Panc1 (cell line): ENCODE results near the gene MEOX2. TPM values are rescaled to one million over a fixed set of nuclear protein-coding genes. Genes with fewer than 3 reads are reported as not detected.

Experiments used
- ATAC-seq: fragments of 200-7000 bp; cut with Tn5 transposase; 2 replicates; pipeline ENCODE4 v1.9.1; 2020; ENCODE audit warnings: mild to moderate bottlenecking, moderate library complexity
- BruUV-seq: library from RNA; stranded (reverse); fragments of 400-500 nt; replicated peaks from 2 replicates; lab custom pipeline; 2021; lab: Mats Ljungman, UMichigan
- CTCF ChIA-PET: fragments of 300-600 bp; sonication (Branson Sonifier 250); formaldehyde crosslinking; loops from one replicate; lab custom pipeline; 2022; ENCODE audit warnings: antibody characterized with exemption; lab: Charles Lee
- POLR2A ChIA-PET: fragments of 300-600 bp; sonication (Branson Sonifier 250); formaldehyde crosslinking; loops from one replicate; lab custom pipeline; 2022; ENCODE audit warnings: antibody characterized with exemption; lab: Charles Lee
- DNase-seq: peaks from one replicate; pipeline ENCODE4 v3.0.0-alpha.2; 2010; ENCODE audit warnings: low read depth, low spot score
- H3K27ac ChIP-seq: 2 replicates; pipeline ENCODE4 v1.5.1; 2011; ENCODE audit warnings: mild to moderate bottlenecking, low read length, inconsistent platforms
- H3K27me3 ChIP-seq: fragments of 200-500 bp; sonication (Bioruptor generic); 2 replicates; pipeline ENCODE4 v1.6.0; 2014; ENCODE audit warnings: low read length, inconsistent platforms; ENCODE audit not compliant: control insufficient read depth, insufficient read depth
- H3K36me3 ChIP-seq: fragments of 200-500 bp; sonication (Bioruptor generic); 2 replicates; pipeline ENCODE4 v1.5.1; 2014; ENCODE audit warnings: inconsistent platforms, mild to moderate bottlenecking, low read length, moderate library complexity; ENCODE audit not compliant: control insufficient read depth, insufficient read depth
- H3K4me1 ChIP-seq: 2 replicates; pipeline ENCODE4 v1.5.1; 2011; ENCODE audit warnings: inconsistent platforms, mild to moderate bottlenecking, low read length, moderate library complexity; ENCODE audit not compliant: control insufficient read depth, insufficient read depth
- H3K4me3 ChIP-seq, 2 experiments: 2 replicates each; pipeline ENCODE4 v1.5.1; 2011 to 2012; ENCODE audit warnings: low read depth in 2 of 2, low read length in 2 of 2, mild to moderate bottlenecking in 2 of 2, inconsistent platforms in 1 of 2, moderate library complexity in 1 of 2
- H3K9me3 ChIP-seq: fragments of 200-500 bp; sonication (Bioruptor generic); 2 replicates; pipeline ENCODE4 v1.5.1; 2014; ENCODE audit warnings: low read depth, mild to moderate bottlenecking, inconsistent platforms, low read length, moderate library complexity; ENCODE audit not compliant: control insufficient read depth, insufficient read depth
- CTCF ChIP-seq: fragments of 450-650 bp; IDR thresholded peaks from 2 replicates; pipeline ENCODE4 v1.5.1; 2017; ENCODE audit warnings: mild to moderate bottlenecking
- POLR2AphosphoS5 ChIP-seq: IDR thresholded peaks from 2 replicates; pipeline ENCODE4 v1.6.1; 2012; ENCODE audit warnings: mild to moderate bottlenecking, low read depth, low read length, moderate library complexity
- REST ChIP-seq, 2 experiments: IDR thresholded peaks; 2 replicates each; pipeline ENCODE4 v1.6.1; 2011 to 2012; ENCODE audit warnings: low read depth in 2 of 2, control low read depth in 1 of 2, low read length in 1 of 2, mild to moderate bottlenecking in 1 of 2, moderate library complexity in 1 of 2; ENCODE audit not compliant: insufficient read depth in 1 of 2
- SIN3A ChIP-seq: IDR thresholded peaks from 2 replicates; pipeline ENCODE4 v1.6.1; 2012; ENCODE audit warnings: low read depth, mild to moderate bottlenecking, low read length, moderate library complexity, borderline replicate concordance; ENCODE audit not compliant: insufficient read depth
- TCF7L2 ChIP-seq: IDR thresholded peaks from 2 replicates; pipeline ENCODE4 v1.6.1; 2011; ENCODE audit warnings: mild to moderate bottlenecking, low read depth, low read length, inconsistent platforms
- in situ Hi-C: cut with HindIII; loops from 2 replicates; pipeline ENCODE4 v1.10.0; 2016; ENCODE audit warnings: low sequenced_read_pairs, low pct_unique_long_range_greater_than_20kb
- intact Hi-C: fragments of 100-400 bp; cut with micrococcal nuclease; formaldehyde crosslinking; loops from one replicate; pipeline ENCODE4 v1.10.0; 2022; ENCODE audit not compliant: unreplicated experiment
- total RNA-seq: library from RNA; stranded (reverse); gene quantifications from one replicate; pipeline ENCODE4 v1.2.1, GENCODE V29; 2021; ENCODE audit not compliant: unreplicated experiment

Gene MEOX2
- total RNA-seq, 1 experiment from 2014 or later = not detected

- ChIA-PET CTCF (no interaction called here), POLR2A (no interaction called here)
- Histone ChIP-seq H3K4me1 (no peaks in the 10 kb centered on the region), H3K36me3 (no peaks in the 10 kb centered on the region), H3K4me3 (no peak overlapping the region), H3K27ac (no peak overlapping the region), H3K9me3 (no peaks in the 10 kb centered on the region), H3K27me3 (no peaks in the 10 kb centered on the region)
- DNase-seq (no peak), ATAC-seq (no peak)
- intact Hi-C loops = no loop called here
- in situ Hi-C loops = no loop called here
- no peak for TF ChIP-seq POLR2AphosphoS5
- no peak for TF ChIP-seq TCF7L2
- TF ChIP-seq REST (IDR thresholded peaks at IDR 0.05; ENCODE audit: insufficient read depth in 1 of 2, low read depth in 2 of 2, low read length in 1 of 2) = no peak
- no peak for TF ChIP-seq SIN3A
- TF ChIP-seq CTCF = no peak
- no TSS peak for BruUV-seq
Measured at GRCh38 chr7:15669443-15670090, 16.9 kb downstream of the MEOX2 start.

GRCh38 chr7:15667991-15668390 lies 18.5 kb downstream of the MEOX2 start:
- ATAC-seq (no peak), DNase-seq (no peak)
- TF ChIP-seq SIN3A = no peak
- no peak for TF ChIP-seq POLR2AphosphoS5
- no peak for TF ChIP-seq CTCF
- no peak for TF ChIP-seq TCF7L2
- TF ChIP-seq REST (IDR thresholded peaks at IDR 0.05; ENCODE audit: insufficient read depth in 1 of 2, low read depth in 2 of 2, low read length in 1 of 2) = no peak
- in situ Hi-C loops (no loop called here), intact Hi-C loops (no loop called here)
- BruUV-seq = no TSS peak
- POLR2A ChIA-PET = no interaction called here
- Histone ChIP-seq H3K4me1 (no peaks in the 10 kb centered on the region), H3K9me3 (no peaks in the 10 kb centered on the region), H3K27ac (no peak overlapping the region), H3K36me3 (no peaks in the 10 kb centered on the region), H3K27me3 (no peaks in the 10 kb centered on the region), H3K4me3 (no peak overlapping the region)
- CTCF ChIA-PET = no interaction called here
